ENCODE results near the gene JAKMIP1.
"Not testable (repeated sequence)": the region's sequence is repeated elsewhere in the genome, so short reads cannot be mapped to it uniquely, and the experiment has no call there.

JAKMIP1 gene

GRCh38 chr4:6141021-6141420 is 59.3 kb downstream of the JAKMIP1 start:
- DNase-seq = not testable (repeated sequence)

DNA sequence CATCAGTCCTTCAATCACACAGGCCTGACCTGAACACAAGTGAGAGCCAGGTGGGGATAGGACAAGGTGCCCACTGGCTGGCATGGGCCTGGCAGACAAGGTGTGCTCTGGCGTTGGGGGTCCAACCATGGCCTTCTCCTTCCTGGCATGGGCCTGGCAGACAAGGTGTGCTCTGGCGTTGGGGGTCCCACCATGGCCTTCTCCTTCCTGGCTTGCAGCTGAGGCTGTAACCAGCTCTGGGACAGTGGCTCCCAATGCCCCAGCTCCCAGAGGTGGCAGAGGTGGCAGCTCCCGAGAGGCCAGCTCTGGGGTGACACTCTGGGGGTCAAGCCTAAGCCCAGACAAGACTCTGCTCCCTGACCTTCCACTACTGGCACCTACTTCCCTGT is 62.6 kb downstream of the JAKMIP1 start:
- DNase-seq = no peak

DNA sequence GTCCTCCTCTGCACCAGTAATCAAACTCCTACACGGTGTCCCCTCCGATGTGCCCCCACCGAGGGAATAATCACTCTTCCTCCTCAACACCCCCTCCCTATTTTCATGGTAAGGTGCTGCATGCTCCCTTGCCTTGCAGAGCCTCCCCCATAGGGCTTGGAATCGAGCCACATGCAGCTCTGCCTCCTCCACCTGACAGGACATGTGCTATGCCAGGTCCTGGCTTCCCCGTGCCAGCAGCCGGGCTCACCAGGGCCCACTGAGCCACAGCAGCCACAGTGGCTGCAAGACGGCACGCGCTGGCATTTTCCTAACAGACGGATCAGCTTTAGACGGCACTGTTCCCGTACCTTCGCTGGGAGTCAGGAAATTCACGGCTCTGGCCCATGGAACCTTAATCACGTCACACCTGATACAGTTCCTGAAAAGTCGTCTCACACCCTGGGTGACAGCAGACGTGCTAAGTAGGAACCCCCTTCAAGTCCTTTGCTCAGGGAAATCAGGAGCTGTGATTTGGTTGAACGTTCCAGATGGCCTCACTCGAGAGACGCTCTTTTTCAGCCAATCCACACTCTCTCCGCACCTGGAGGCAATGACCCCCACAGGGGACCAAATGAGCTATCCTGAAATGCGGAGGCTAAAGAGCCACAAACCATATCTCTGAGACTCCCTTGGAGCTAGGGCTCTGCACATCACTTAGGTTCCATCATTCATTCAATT is 63.2 kb downstream of the JAKMIP1 start:
- DNase-seq = no peak

- DNase-seq = peak; percentile 81
Observed at GRCh38 chr4:6134612-6135220, 65.6 kb downstream of the JAKMIP1 start.

- no peak for DNase-seq
Observed at GRCh38 chr4:6132716-6133115, 67.6 kb downstream of the JAKMIP1 start.

GRCh38 chr4:6128221-6128850 is 72.0 kb downstream of the JAKMIP1 start:
- no peak for DNase-seq

- peak; percentile 38 for DNase-seq
Observed at GRCh38 chr4:6126971-6127745, 73.2 kb downstream of the JAKMIP1 start.

GRCh38 chr4:6125103-6125651 is 75.2 kb downstream of the JAKMIP1 start:
- peak; percentile 59 for DNase-seq

DNA sequence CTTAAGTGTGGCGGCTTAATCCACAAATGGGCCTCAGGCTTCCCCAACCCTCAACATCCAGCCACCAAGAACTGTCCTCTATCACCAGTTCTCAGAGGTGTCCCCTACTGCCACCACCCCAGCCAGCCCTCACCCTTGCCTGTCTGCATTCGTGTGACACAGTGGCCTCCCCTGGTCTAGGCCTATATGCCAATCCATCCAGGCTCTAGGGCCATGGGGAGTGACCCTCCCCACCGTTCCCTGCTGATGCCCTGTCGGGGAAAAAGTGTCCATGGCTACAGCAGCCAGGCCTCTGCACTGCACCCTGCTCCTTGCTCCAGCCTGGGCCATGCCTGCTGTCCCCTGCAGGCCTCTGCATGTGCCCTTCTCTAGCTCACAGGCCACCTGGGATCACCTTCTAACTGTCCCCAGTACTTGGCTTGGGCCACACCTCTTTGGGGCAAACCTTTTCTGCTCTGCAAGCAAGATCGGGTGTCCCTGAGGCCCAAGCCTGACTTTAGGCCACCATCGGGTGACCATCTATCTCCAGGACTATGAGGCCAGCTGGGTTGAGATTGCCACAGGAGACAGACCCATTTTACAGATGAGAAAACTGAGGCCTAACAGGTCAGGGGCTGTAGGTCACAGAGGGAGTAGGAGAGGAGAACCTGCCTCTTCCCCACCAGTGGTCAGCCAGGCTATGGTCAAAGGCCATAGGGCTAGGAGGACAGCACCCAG is 75.8 kb downstream of the JAKMIP1 start:
- DNase-seq = peak; percentile 49

- DNase-seq = peak; percentile 60
Observed at GRCh38 chr4:6123976-6124375, 76.4 kb downstream of the JAKMIP1 start.

- peak; percentile 28 for DNase-seq
Observed at GRCh38 chr4:6123541-6123940, 76.8 kb downstream of the JAKMIP1 start.

GRCh38 chr4:6123116-6123515 is 77.2 kb downstream of the JAKMIP1 start:
- DNase-seq = peak; percentile 43

GRCh38 chr4:6122496-6122895 is 77.9 kb downstream of the JAKMIP1 start:
- DNase-seq = peak; percentile 38

GRCh38 chr4:6121941-6122340 is 78.4 kb downstream of the JAKMIP1 start:
- DNase-seq = peak; percentile 50

- DNase-seq = peak; percentile 13
Observed at GRCh38 chr4:6121276-6121850, 79.0 kb downstream of the JAKMIP1 start.

GRCh38 chr4:6120361-6120760 is 80.0 kb downstream of the JAKMIP1 start:
- peak; percentile 22 for DNase-seq

- DNase-seq = peak; percentile 34
Observed at GRCh38 chr4:6119507-6120020, 80.8 kb downstream of the JAKMIP1 start.

GRCh38 chr4:6118201-6118600 is 82.1 kb downstream of the JAKMIP1 start:
- peak; percentile 12 for DNase-seq

DNA sequence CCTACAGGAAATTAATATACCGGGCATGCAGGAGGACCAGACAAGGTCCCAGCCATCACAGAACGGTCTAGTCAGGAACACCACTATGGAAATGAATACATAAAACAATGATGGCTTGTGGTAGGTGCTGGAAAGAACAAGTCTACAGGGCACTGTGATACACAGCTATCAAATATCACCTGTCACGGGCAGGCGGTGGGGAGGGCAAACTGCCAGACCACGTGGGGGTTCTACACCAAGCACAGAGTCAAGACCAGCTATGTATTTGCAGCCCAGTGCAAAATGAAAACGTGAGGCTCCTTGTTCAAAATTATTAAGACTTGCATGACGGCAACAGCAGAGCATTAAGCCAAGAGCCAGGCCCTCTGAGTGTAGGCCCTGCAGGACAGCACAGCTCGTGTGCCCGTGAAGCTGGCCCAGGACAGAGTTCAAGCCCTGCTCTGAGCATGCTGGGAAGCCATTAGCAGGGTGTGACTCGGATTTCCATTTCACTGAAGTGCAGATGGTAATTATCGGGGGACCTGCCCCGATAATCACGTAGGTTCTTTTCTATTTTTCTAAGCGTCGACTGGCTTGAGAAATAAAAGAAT is 83.6 kb downstream of the JAKMIP1 start:
- peak; percentile 36 for DNase-seq

DNA sequence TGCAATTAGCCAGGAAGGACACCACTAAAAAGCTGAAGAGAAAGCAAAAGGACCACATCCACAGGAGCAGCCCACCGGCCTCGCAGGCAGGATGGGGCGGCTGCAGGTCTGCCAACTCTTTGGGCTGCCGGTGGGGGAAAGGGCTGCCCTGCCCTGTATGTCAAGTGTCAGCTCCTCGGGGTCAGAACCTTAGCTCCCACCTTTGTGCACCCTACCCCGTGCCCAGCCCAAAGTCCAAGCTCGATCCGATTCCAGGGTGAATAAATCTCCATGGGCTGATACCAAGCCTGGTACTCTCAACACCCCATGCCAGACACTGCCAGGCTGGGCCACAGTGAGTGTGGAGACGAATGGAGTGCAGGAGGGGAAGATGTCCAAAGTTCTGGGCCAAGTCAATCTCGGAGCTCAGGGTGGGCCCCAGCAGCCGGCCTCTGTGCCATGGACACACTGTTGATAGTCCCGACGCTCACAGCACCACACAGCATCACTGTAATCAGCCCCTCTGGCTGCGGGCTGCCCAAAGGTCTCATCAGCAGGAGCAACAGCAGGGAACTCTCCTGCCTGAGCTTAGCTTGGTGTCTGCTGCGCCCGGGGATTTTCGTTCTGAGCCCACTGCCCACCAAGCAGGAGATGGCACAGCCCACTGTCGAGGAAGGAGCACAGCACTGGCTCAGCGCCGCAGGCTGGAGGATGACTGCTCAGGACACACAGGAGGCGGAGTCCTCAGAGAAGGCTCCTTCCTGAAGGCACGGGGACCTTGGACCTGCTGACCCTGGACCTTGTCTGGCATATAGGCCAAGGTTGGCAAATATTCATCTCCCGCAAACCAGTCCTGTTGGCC is 84.4 kb downstream of the JAKMIP1 start:
- DNase-seq = peak; percentile 47
